ENCODE data around the gene DLG2. TPM values are rescaled to one million over a fixed set of nuclear protein-coding genes. Genes with fewer than 3 reads are reported as not detected.

Gene DLG2
- total and polyA plus RNA-seq, 2 of the 8 experiments (the other 6 are each of a cell fraction or from before 2014, with no cell fraction given), result 1.7 to 14.3 TPM

GRCh38 chr11:83971063-83971462 is 1656.1 kb downstream of the DLG2 start (continued):
- no peak for TF ChIP-seq CHD7 (IDR thresholded peaks at IDR 0.05; ENCODE audit: insufficient replicate concordance, low read length)
